CD4-positive, alpha-beta T cell (primary cell): ENCODE data around the gene ZBTB20. TPM values are rescaled to one million over a fixed set of nuclear protein-coding genes. Genes with fewer than 3 reads are reported as not detected.

Experiments
- ATAC-seq: fragments of 200-7000 bp; cut with Tn5 transposase; one replicate; pipeline ENCODE4 v1.10.0; 2022; ENCODE audit warnings: mild to moderate bottlenecking; ENCODE audit not compliant: poor library complexity
- CTCF ChIA-PET: fragments of 350-600 bp; sonication (Branson Sonifier 250); formaldehyde crosslinking; loops from one replicate; lab custom pipeline; 2021; ENCODE audit warnings: antibody characterized with exemption, inconsistent platforms; lab: Charles Lee
- POLR2A ChIA-PET: fragments of 350-600 bp; sonication (Branson Sonifier 250); formaldehyde crosslinking; loops from one replicate; lab custom pipeline; 2021; ENCODE audit warnings: antibody characterized with exemption, inconsistent platforms; lab: Charles Lee
- DNase-seq, 14 experiments: peaks; one replicate each; pipeline ENCODE4 v3.0.0-alpha.2; 2013 to 2020; ENCODE audit warnings: mixed read lengths in 2 of 14
- H3K27ac ChIP-seq, 2 donors: one replicate each; pipeline versions ENCODE4 v1.5.1 to v1.7.0; 2013; ENCODE audit warnings: low read length in 2 of 2, low read depth in 1 of 2, mild to moderate bottlenecking in 1 of 2
- H3K27me3 ChIP-seq, 2 experiments: 1 replicate in 1 of 2; 2 replicates in 1 of 2; pipeline versions ENCODE4 v1.6.1 to v1.7.0; 2013; ENCODE audit warnings: low read length in 2 of 2, control low read depth in 1 of 2, mild to moderate bottlenecking in 1 of 2, moderate library complexity in 1 of 2; ENCODE audit not compliant: insufficient read depth in 2 of 2, control insufficient read depth in 1 of 2
- H3K36me3 ChIP-seq: one replicate; pipeline ENCODE4 v1.6.1; 2013; ENCODE audit warnings: low read length, control low read depth; ENCODE audit not compliant: insufficient read depth
- H3K4me1 ChIP-seq: one replicate; pipeline ENCODE4 v1.6.1; 2013; ENCODE audit warnings: low read length, control low read depth; ENCODE audit not compliant: insufficient read depth
- H3K4me3 ChIP-seq: one replicate; pipeline ENCODE4 v1.5.1; 2013; ENCODE audit warnings: mild to moderate bottlenecking, low read length, moderate library complexity
- H3K9me3 ChIP-seq, 2 experiments: 1 replicate in 1 of 2; 2 replicates in 1 of 2; pipeline versions ENCODE4 v1.6.1 to v1.7.0; 2013; ENCODE audit warnings: low read length in 2 of 2, mild to moderate bottlenecking in 2 of 2, control low read depth in 1 of 2, moderate library complexity in 1 of 2; ENCODE audit not compliant: control insufficient read depth in 1 of 2, insufficient read depth in 1 of 2
- H3K27ac Mint-ChIP-seq: one replicate; pipeline ENCODE4 v1.8.0; 2020; ENCODE audit warnings: mixed read lengths
- H3K27me3 Mint-ChIP-seq: one replicate; pipeline ENCODE4 v1.8.0; 2021; ENCODE audit warnings: mixed read lengths
- H3K36me3 Mint-ChIP-seq: one replicate; pipeline ENCODE4 v1.8.0; 2021; ENCODE audit warnings: low read depth, mixed read lengths
- H3K4me1 Mint-ChIP-seq: one replicate; pipeline ENCODE4 v1.8.0; 2021; ENCODE audit warnings: low read depth, mixed read lengths
- H3K4me3 Mint-ChIP-seq: one replicate; pipeline ENCODE4 v1.8.0; 2020; ENCODE audit warnings: mild to moderate bottlenecking, mixed read lengths
- H3K9me3 Mint-ChIP-seq: one replicate; pipeline ENCODE4 v1.8.0; 2020; ENCODE audit warnings: mixed read lengths
- intact Hi-C, 2 experiments: fragments of 100-400 bp; cut with DNase I in 1 of 2; cut with micrococcal nuclease in 1 of 2; formaldehyde crosslinking; loops; one replicate each; pipeline versions ENCODE4 v1.15.1 to v1.9.0; 2023 to 2025; cut with DNase I, micrococcal nuclease
- total RNA-seq, 174 experiments: library from RNA in 2 of 174; stranded (reverse) in 2 of 174; gene quantifications; one replicate each; pipeline ENCODE4 v1.2.3 and lab custom pipeline; 2021 to 2026
- TF ChIP-seq, protein P1 (sequence below): fragments of 200-600 bp; IDR thresholded peaks from one replicate; pipeline ENCODE4 v1.8.0; 2022; ENCODE audit warnings: antibody characterized with exemption, mild to moderate bottlenecking

The ZBTB20 gene
- total RNA-seq, 2 experiments from 2014 or later: 41.6 to 47.4 TPM

DNA sequence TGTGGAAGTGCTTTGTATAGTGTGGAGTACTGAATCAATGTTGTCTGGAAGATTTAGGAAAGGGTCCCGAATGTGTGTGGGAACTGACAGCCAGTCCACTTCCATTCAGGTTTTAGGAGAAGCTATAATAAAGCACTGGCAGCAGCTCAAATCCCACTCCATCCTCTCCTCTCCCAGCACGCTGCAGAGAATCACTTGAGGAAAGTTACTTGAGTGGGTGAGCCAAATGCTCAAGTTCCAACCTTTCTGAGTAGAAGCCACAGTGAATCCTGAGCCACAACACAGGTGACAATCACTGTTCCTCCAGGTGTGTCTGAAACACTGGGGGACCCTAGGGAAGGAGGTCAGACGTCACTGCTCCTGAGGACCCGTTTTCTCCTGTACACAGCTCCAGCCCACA is 746.7 kb downstream of the ZBTB20 start:
- no peak for DNase-seq
- Mint-ChIP-seq H3K4me3 (no peak overlapping the region), H3K27me3 (no peaks in the 10 kb centered on the region), H3K4me1 (no peaks in the 10 kb centered on the region), H3K9me3 (no peaks in the 10 kb centered on the region), H3K36me3 (no peaks in the 10 kb centered on the region), H3K27ac (no peak overlapping the region)
- Histone ChIP-seq H3K4me3 (no peak overlapping the region), H3K9me3 (no peaks in the 10 kb centered on the region), H3K4me1 (no peaks in the 10 kb centered on the region), H3K27ac (no peak overlapping the region), H3K27me3 (no peaks in the 10 kb centered on the region), H3K36me3 (no peaks in the 10 kb centered on the region)
- ChIA-PET POLR2A (no interaction called here), CTCF (no interaction called here)
- no peak for ATAC-seq
- TF ChIP-seq, protein P1, sequence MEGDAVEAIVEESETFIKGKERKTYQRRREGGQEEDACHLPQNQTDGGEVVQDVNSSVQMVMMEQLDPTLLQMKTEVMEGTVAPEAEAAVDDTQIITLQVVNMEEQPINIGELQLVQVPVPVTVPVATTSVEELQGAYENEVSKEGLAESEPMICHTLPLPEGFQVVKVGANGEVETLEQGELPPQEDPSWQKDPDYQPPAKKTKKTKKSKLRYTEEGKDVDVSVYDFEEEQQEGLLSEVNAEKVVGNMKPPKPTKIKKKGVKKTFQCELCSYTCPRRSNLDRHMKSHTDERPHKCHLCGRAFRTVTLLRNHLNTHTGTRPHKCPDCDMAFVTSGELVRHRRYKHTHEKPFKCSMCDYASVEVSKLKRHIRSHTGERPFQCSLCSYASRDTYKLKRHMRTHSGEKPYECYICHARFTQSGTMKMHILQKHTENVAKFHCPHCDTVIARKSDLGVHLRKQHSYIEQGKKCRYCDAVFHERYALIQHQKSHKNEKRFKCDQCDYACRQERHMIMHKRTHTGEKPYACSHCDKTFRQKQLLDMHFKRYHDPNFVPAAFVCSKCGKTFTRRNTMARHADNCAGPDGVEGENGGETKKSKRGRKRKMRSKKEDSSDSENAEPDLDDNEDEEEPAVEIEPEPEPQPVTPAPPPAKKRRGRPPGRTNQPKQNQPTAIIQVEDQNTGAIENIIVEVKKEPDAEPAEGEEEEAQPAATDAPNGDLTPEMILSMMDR: no peak
- intact Hi-C loops: no loop called here

DNA sequence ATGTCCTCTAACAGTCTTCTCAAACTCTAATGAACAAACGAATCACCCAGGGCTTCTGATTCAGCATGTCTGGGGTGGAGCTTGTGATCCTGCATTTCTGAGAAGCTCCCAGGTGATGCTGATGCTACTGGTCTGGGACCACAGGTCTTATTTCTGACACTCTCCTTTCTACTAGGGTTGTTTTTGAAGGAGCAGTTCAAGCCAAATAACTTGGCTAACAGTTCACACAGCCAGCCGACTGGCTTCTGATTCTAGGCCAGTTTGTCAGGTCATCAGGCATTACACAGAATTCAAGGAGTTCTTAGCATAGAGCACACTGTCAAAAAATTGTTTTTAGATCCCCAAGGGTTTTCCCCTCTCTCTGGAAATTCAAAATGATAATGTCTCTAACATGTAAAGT is 752.5 kb downstream of the ZBTB20 start:
- Mint-ChIP-seq H3K36me3 (no peaks in the 10 kb centered on the region), H3K27me3 (no peaks in the 10 kb centered on the region), H3K4me1 (peaks cover 35% of the 10 kb centered on the region), H3K9me3 (no peaks in the 10 kb centered on the region), H3K27ac (no peak overlapping the region), H3K4me3 (no peak overlapping the region)
- ATAC-seq: no peak
- ChIA-PET CTCF (interaction anchor here (1.0 to 2.1 kb wide), 2 partner anchors 11 to 24 kb away, joined by 3 to 4 read pairs; no protein-coding TSS in a partner anchor), POLR2A (no interaction called here)
- DNase-seq: no peak
- TF ChIP-seq, protein P1: no peak
- H3K9me3 ChIP-seq: no peaks in the 10 kb centered on the region
- H3K4me1 ChIP-seq: no peaks in the 10 kb centered on the region
- intact Hi-C loops: no loop called here
- H3K27ac ChIP-seq: no peak overlapping the region
- H3K4me3 ChIP-seq: no peak overlapping the region
- H3K27me3 ChIP-seq: no peaks in the 10 kb centered on the region
- no peaks in the 10 kb centered on the region for H3K36me3 ChIP-seq

DNA sequence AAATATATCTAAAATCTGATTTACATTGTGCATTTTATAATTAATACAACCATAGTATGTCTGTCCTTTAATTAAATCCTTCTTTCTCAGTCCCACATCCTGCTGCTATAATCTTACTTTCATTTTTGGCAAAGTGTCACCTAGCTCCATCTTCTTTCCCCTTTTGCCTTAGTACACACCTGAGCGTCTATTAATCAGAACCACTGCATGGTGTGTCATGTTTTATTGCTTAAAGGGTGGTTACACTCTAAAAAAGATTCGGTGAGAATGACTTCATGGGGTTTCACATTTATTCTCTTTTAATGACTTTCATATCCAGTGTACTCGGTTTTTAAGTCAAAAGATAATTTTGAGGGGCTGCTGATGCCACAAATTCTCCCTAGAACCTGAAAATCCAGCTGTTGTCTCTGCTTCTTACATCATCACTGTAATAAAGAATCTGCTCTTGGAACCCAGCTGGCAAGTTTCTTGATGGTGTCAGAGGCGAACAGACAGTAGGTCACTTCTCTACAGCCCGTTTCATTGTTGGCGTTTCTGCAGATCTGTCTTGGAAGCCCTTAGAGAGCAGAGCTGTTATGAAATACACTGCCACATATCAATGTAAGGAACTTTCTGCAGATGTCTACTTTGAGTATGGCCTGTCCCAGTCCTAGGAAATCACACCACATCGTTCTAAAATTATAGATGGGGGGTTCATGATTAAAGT is 753.6 kb downstream of the ZBTB20 start:
- H3K4me1 ChIP-seq: peaks cover 10% of the 10 kb centered on the region
- H3K9me3 Mint-ChIP-seq: no peaks in the 10 kb centered on the region
- no peaks in the 10 kb centered on the region for H3K36me3 ChIP-seq
- ATAC-seq (no peak), DNase-seq (peak in 1 of 14 experiments; percentile 40)
- H3K4me3 Mint-ChIP-seq: no peak overlapping the region
- no peaks in the 10 kb centered on the region for H3K27me3 ChIP-seq
- intact Hi-C loops: no loop called here
- no peak overlapping the region for H3K27ac Mint-ChIP-seq
- POLR2A ChIA-PET: interaction anchor here (0.5 to 0.7 kb wide), 2 partner anchors 119 to 249 kb away, joined by 3 read pairs; no protein-coding TSS in a partner anchor
- H3K36me3 Mint-ChIP-seq: peaks cover 7% of the 10 kb centered on the region
- no peaks in the 10 kb centered on the region for H3K27me3 Mint-ChIP-seq
- TF ChIP-seq, protein P1: no peak
- H3K4me3 ChIP-seq: no peak overlapping the region
- peaks cover 43% of the 10 kb centered on the region for H3K4me1 Mint-ChIP-seq
- CTCF ChIA-PET: interaction anchor here (2.1 kb wide), 1 partner anchor 25 kb away, joined by 4 read pairs; no protein-coding TSS in a partner anchor
- no peak overlapping the region for H3K27ac ChIP-seq
- no peaks in the 10 kb centered on the region for H3K9me3 ChIP-seq
